Kidney epithelial cell (primary cell): Measurements from ENCODE around the gene TRIM54. TPM values are rescaled to one million over a fixed set of nuclear protein-coding genes. Genes with fewer than 3 reads are reported as not detected.

ENCODE experiments used
- DNase-seq: peaks from one replicate; pipeline ENCODE4 v3.0.0-alpha.2; 2010; ENCODE audit warnings: low read depth
- H3K27me3 ChIP-seq: 2 replicates; pipeline ENCODE4 v1.6.0; 2011; ENCODE audit warnings: low read length; ENCODE audit not compliant: control insufficient read depth, insufficient read depth
- H3K36me3 ChIP-seq: 2 replicates; pipeline ENCODE4 v1.5.1; 2011; ENCODE audit warnings: low read length; ENCODE audit not compliant: control insufficient read depth, insufficient read depth
- H3K4me3 ChIP-seq: 2 replicates; pipeline ENCODE4 v1.5.1; 2011; ENCODE audit warnings: low read depth, mild to moderate bottlenecking, control low read depth, low read length
- CTCF ChIP-seq: IDR thresholded peaks from 2 replicates; pipeline ENCODE4 v1.5.1; 2011; ENCODE audit warnings: mild to moderate bottlenecking, moderate library complexity, low read length, control low read depth, inconsistent platforms; ENCODE audit not compliant: insufficient read depth, poor library complexity, severe bottlenecking
- total RNA-seq: library from RNA; depleted of rRNA; stranded (reverse); fragments of >200 nt; gene quantifications from 2 replicates; pipeline ENCODE4 v1.2.3, GENCODE V29; 2015

The TRIM54 gene
- total RNA-seq, 1 donor from 2014 or later: 0.33 TPM

GRCh38 chr2:27356382-27357181 is 74.4 kb downstream of the TRIM54 start, which contains the start of gene GTF3C2:
Gene GTF3C2, minus strand, starts transcription at chr2:27356764. Its CDS starts 13,210 bp downstream, at chr2:27343554.
- Histone ChIP-seq H3K4me3 (peak within 1 kb of the TSS; percentile 98), H3K36me3 (no peaks in the 10 kb centered on the region), H3K27me3 (no peaks in the 10 kb centered on the region)
- no peak for TF ChIP-seq CTCF
- peak; percentile 86 for DNase-seq

Other genes starting within 250 kb of the TRIM54 start
- gene TMEM214, start 249.5 kb upstream of the TRIM54 start, total RNA-seq: 27.0 and 36.1 TPM in 2 replicates
- gene AGBL5, start 230.8 kb upstream of the TRIM54 start, total RNA-seq: 28.6 and 32.0 TPM in 2 replicates
- 237 and 272 TPM in 2 replicates for gene OST4, start 210.8 kb upstream of the TRIM54 start, total RNA-seq
- gene EMILIN1, start 203.8 kb upstream of the TRIM54 start, total RNA-seq: 7.4 and 9.5 TPM in 2 replicates
- gene KHK, start 195.7 kb upstream of the TRIM54 start, total RNA-seq: 3.1 and 3.8 TPM in 2 replicates
- gene CGREF1, start 163.3 kb upstream of the TRIM54 start, total RNA-seq: 1.8 and 2.5 TPM in 2 replicates
- gene ABHD1, start 158.6 kb upstream of the TRIM54 start, total RNA-seq: not detected in 2 replicates
- 66.0 and 71.1 TPM in 2 replicates for gene PREB, start 147.8 kb upstream of the TRIM54 start, total RNA-seq
- gene PRR30, start 143.0 kb upstream of the TRIM54 start, total RNA-seq: not detected in 2 replicates
- gene TCF23, start 133.4 kb upstream of the TRIM54 start, total RNA-seq: not detected in 2 replicates
- 146 and 161 TPM in 2 replicates for gene ATRAID, start 70.4 kb upstream of the TRIM54 start, total RNA-seq
- gene SLC5A6, start 70.2 kb upstream of the TRIM54 start, total RNA-seq: 52.1 and 67.7 TPM in 2 replicates
- gene CAD, start 65.1 kb upstream of the TRIM54 start, total RNA-seq: 60.0 and 63.5 TPM in 2 replicates
- gene SLC30A3, start 19.4 kb upstream of the TRIM54 start, total RNA-seq: 0.08 and 0.27 TPM in 2 replicates
- not detected in 2 replicates for gene DNAJC5G, start 7.0 kb upstream of the TRIM54 start, total RNA-seq
- gene UCN, start 26.0 kb downstream of the TRIM54 start, total RNA-seq: 1.6 and 1.7 TPM in 2 replicates
- gene MPV17, start 40.7 kb downstream of the TRIM54 start, total RNA-seq: 90.7 and 105 TPM in 2 replicates
- 53.1 and 54.9 TPM in 2 replicates for gene GTF3C2, start 74.3 kb downstream of the TRIM54 start, total RNA-seq
- 39.8 and 46.7 TPM in 2 replicates for gene EIF2B4, start 87.9 kb downstream of the TRIM54 start, total RNA-seq
- 92.1 and 120 TPM in 2 replicates for gene SNX17, start 88.2 kb downstream of the TRIM54 start, total RNA-seq
- 10.3 and 11.5 TPM in 2 replicates for gene ZNF513, start 98.3 kb downstream of the TRIM54 start, total RNA-seq
- gene PPM1G, start 127.2 kb downstream of the TRIM54 start, total RNA-seq: 110 and 121 TPM in 2 replicates
- gene NRBP1, start 146.2 kb downstream of the TRIM54 start, total RNA-seq: 105 TPM in 2 replicates
- gene KRTCAP3, start 160.0 kb downstream of the TRIM54 start, total RNA-seq: 8.1 and 10.0 TPM in 2 replicates
- gene IFT172, start 207.3 kb downstream of the TRIM54 start, total RNA-seq: 11.2 and 21.6 TPM in 2 replicates
- 28.2 and 30.0 TPM in 2 replicates for gene FNDC4, start 212.8 kb downstream of the TRIM54 start, total RNA-seq
- gene GCKR, start 214.4 kb downstream of the TRIM54 start, total RNA-seq: 0.27 and 0.88 TPM in 2 replicates